A673 (cell line): Measurements from ENCODE around the gene LRRC37B. TPM values are rescaled to one million over a fixed set of nuclear protein-coding genes. Genes with fewer than 3 reads are reported as not detected.
"Not testable (repeated sequence)": the region's sequence is repeated elsewhere in the genome, so short reads cannot be mapped to it uniquely, and the experiment has no call there.

Source experiments
- BruUV-seq: library from RNA; stranded (reverse); fragments of 400-500 nt; replicated peaks from 2 replicates; lab custom pipeline; 2021; lab: Mats Ljungman, UMichigan
- CTCF ChIA-PET: fragments of 300-600 bp; sonication (Branson Sonifier 250); formaldehyde crosslinking; loops from one replicate; lab custom pipeline; 2022; ENCODE audit warnings: antibody characterized with exemption; lab: Charles Lee
- POLR2A ChIA-PET: fragments of 300-600 bp; sonication (Branson Sonifier 250); formaldehyde crosslinking; loops from one replicate; lab custom pipeline; 2022; ENCODE audit warnings: antibody characterized with exemption; ENCODE audit not compliant: low non-redundant PET; lab: Charles Lee
- DNase-seq: peaks from one replicate; pipeline ENCODE4 v3.0.0-alpha.2; 2015; ENCODE audit warnings: low spot score
- H3K27ac ChIP-seq: fragments of 200-600 bp; sonication (generic); 2 replicates; pipeline ENCODE4 v1.5.1; 2016; ENCODE audit warnings: mixed run types, low read depth, mild to moderate bottlenecking, mixed read lengths, antibody characterized with exemption, low read length; ENCODE audit not compliant: poor library complexity, severe bottlenecking
- H3K27me3 ChIP-seq: fragments of 200-600 bp; sonication (generic); replicated peaks from 2 replicates; pipeline ENCODE4 v1.6.1; 2017; ENCODE audit warnings: mixed run types, low read depth, mild to moderate bottlenecking, mixed read lengths, antibody characterized with exemption, low read length; ENCODE audit not compliant: insufficient read depth, poor library complexity
- H3K36me3 ChIP-seq: fragments of 200-600 bp; sonication (generic); 2 replicates; pipeline ENCODE4 v1.6.1; 2016; ENCODE audit warnings: mixed run types, mild to moderate bottlenecking, mixed read lengths, antibody characterized with exemption, low read length; ENCODE audit not compliant: insufficient read depth, poor library complexity, severe bottlenecking
- H3K4me1 ChIP-seq: fragments of 200-600 bp; sonication (generic); 2 replicates; pipeline ENCODE4 v1.6.1; 2017; ENCODE audit warnings: mixed run types, mild to moderate bottlenecking, mixed read lengths, antibody characterized with exemption, low read length; ENCODE audit not compliant: insufficient read depth, poor library complexity, severe bottlenecking
- H3K4me3 ChIP-seq: fragments of 200-600 bp; sonication (generic); 2 replicates; pipeline ENCODE4 v1.5.1; 2016; ENCODE audit warnings: low read depth, mixed run types, mild to moderate bottlenecking, mixed read lengths, low read length; ENCODE audit not compliant: poor library complexity, severe bottlenecking
- H3K9me3 ChIP-seq: fragments of 200-600 bp; sonication (generic); 2 replicates; pipeline ENCODE4 v1.6.1; 2016; ENCODE audit warnings: mixed run types, low read depth, mild to moderate bottlenecking, mixed read lengths, antibody characterized with exemption, low read length; ENCODE audit not compliant: poor library complexity, severe bottlenecking
- CTCF ChIP-seq: fragments of 300-800, 200-600 bp; sonication (generic); conservative IDR thresholded peaks from 2 replicates; pipeline ENCODE4 v1.5.1; 2017; ENCODE audit warnings: low read depth, mild to moderate bottlenecking, antibody characterized with exemption, low read length, moderate library complexity, mixed read lengths
- intact Hi-C: fragments of 100-400 bp; cut with micrococcal nuclease; formaldehyde crosslinking; loops from one replicate; pipeline ENCODE4 v1.10.0; 2022; ENCODE audit not compliant: unreplicated experiment
- total RNA-seq: library from RNA; stranded (reverse); gene quantifications from 2 replicates; pipeline ENCODE4 v1.2.3, GENCODE V29; 2021

The LRRC37B gene
- total RNA-seq, 1 experiment from 2014 or later: 14.2 TPM

- H3K36me3 ChIP-seq, intact Hi-C loops, H3K4me1 ChIP-seq, H3K9me3 ChIP-seq, DNase-seq, CTCF ChIA-PET, H3K4me3 ChIP-seq, POLR2A ChIA-PET, H3K27ac ChIP-seq, H3K27me3 ChIP-seq, BruUV-seq: not testable (repeated sequence)
Observed at GRCh38 chr17:32066123-32066680, 59.0 kb downstream of the LRRC37B start.

DNA sequence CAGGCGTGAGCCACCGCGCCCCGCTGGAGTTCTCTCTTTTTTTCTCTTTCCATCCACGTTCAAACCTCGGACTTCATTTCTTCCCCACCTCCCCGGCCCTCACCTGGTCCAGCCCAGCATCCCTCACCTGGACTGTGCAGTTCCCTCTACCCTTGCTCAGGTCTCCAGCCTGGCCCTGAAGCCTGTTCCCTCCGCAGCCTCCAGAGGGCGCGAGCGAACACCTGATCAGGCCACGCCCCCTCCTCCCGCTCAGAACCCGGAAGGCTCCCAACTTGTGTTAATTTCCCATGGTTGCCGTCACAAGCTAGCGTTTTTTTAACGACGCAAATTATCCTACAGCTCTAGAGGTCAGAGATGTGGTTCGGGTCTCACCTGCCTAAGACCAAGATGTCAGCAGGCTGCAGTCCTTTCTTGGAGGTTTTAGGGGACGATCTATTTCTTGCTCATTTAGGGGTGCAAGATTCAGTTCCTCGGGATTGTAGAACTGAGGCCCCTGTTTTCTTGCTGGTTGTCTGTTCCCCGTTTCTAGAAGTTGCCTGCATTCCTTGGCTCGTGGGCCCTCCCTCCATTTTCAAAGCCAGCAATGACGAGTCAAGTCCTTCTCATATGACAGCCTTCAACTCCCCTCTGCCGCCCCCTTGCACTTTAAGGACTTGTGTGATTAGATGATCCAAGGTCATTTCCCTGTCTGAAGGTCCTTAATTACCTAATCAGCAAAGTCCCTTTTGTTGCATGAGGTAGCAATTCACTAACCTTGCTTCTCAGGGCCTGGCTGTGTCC lies 59.9 kb downstream of the LRRC37B start:
- POLR2A ChIA-PET, BruUV-seq, H3K4me3 ChIP-seq, DNase-seq, H3K9me3 ChIP-seq, intact Hi-C loops, H3K36me3 ChIP-seq, CTCF ChIA-PET, H3K27ac ChIP-seq, H3K4me1 ChIP-seq, H3K27me3 ChIP-seq: not testable (repeated sequence)
- peak; percentile 27; the same call in 1 of the 2 replicates for TF ChIP-seq CTCF

GRCh38 chr17:32069067-32069466 lies 61.9 kb downstream of the LRRC37B start:
- H3K9me3 ChIP-seq, H3K27me3 ChIP-seq, H3K4me1 ChIP-seq, DNase-seq, H3K36me3 ChIP-seq, CTCF ChIA-PET, POLR2A ChIA-PET, BruUV-seq, intact Hi-C loops, H3K27ac ChIP-seq, H3K4me3 ChIP-seq: not testable (repeated sequence)

GRCh38 chr17:32071961-32072360 lies 64.8 kb downstream of the LRRC37B start:
- H3K4me1 ChIP-seq, intact Hi-C loops, CTCF ChIA-PET, DNase-seq, POLR2A ChIA-PET, BruUV-seq, H3K36me3 ChIP-seq, H3K9me3 ChIP-seq, H3K27ac ChIP-seq, H3K4me3 ChIP-seq, H3K27me3 ChIP-seq: not testable (repeated sequence)

DNA sequence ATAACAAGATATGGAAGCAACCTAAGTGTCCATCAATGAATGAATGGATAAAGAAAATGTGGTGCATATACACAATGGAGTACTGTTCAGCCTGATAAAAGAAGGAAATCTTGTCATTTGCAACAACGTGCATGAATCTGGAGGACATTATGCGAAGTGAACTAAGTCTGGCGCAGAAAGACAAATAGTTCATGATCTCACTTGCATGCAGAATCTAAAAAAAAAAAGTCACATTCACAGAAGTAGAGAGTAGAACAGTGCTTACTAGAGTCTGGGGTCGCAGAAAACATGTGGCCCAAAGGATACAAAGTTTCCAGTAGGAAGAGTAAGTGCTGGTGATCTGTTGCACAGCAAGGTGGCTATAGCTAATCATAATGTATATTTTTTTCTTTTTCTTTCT lies 65.9 kb downstream of the LRRC37B start:
- CTCF ChIA-PET, H3K4me1 ChIP-seq, BruUV-seq, H3K27me3 ChIP-seq, H3K4me3 ChIP-seq, DNase-seq, POLR2A ChIA-PET, H3K27ac ChIP-seq, intact Hi-C loops, H3K9me3 ChIP-seq, H3K36me3 ChIP-seq: not testable (repeated sequence)

- intact Hi-C loops, H3K27ac ChIP-seq, H3K36me3 ChIP-seq, H3K4me1 ChIP-seq, H3K9me3 ChIP-seq, H3K27me3 ChIP-seq, POLR2A ChIA-PET, BruUV-seq, CTCF ChIA-PET, H3K4me3 ChIP-seq: not testable (repeated sequence)
- peak; percentile 43 for DNase-seq
Observed at GRCh38 chr17:32079753-32080152, 72.6 kb downstream of the LRRC37B start.

GRCh38 chr17:32083550-32083979 lies 76.4 kb downstream of the LRRC37B start:
- H3K9me3 ChIP-seq, DNase-seq, H3K4me1 ChIP-seq, H3K27me3 ChIP-seq, H3K36me3 ChIP-seq, CTCF ChIA-PET, H3K27ac ChIP-seq, POLR2A ChIA-PET, intact Hi-C loops: not testable (repeated sequence)
- H3K4me3 ChIP-seq: peak overlapping the region; percentile 35
- TSS peak; percentile 93 for BruUV-seq
